Measurements from ENCODE around the gene GGA1.
A peak's percentile ranks its signal among the peaks of the same experiment; 100 is the strongest.

Gene GGA1

DNA sequence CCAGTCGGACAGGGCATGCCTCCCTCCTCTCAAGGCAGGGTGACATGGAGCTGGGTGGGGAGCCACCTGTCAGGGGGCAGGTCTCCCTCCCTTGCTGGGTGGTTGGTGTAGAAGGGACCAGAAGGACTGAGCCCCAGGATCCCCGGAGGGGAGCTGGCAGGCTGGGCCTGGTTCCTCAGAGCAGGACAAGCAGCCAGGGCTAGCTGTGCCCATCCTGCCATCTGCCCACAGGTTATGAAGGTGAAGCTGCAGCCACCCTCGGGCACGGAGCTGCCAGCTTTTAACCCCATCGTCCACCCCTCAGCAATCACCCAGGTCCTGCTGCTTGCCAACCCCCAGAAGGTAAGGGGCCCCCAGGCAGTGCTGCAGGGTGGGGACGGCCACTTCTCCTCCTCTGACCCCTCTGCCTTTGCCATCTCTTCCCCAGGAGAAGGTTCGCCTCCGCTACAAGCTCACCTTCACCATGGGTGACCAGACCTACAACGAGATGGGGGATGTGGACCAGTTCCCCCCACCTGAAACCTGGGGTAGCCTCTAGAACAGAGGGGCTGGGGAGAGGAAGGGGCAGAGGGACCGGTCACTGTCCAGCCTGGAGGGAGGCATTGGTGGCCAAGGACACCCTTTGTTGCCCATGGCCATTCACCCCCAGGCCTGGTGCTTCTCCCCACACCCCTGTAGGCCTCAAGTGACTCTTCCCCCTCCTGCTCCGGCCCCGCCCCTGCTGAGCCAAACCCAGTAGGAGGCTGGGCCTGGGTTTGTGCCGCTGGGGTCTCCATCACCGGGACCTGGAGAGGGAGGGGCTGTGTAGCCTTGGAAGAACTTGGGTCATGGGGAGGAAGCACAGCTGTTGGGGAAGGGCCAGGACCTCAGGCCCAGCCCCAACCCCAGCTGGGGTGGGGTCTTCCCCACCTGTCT, 23.8 kb downstream of the GGA1 start:
- no peak for DNase-seq

DNA sequence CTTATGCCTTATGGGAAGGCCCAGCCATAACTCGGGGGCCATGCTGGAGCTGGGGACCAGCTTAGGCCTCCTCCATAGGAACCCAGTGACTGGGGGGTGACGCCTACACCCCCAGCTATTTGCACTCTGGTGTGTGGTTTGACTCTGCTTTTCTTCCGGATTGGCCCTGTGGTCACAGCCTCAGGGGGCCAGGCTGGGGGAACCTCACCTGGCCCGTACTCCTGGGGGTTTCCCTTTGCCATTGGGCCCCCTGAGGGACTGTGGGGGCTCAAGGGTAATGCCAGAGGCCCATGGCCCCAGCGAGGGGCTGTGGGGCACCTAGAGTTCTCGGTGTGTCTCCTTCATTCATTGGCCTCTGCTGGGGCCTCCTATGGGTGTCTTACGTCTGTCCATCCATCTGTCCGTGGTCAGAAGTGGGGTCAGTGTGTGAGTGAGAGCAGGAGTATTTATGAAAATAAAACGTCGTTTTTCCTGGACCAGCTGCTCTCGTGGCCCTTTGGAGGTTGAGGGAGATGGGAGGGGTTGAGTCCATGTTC, 24.5 kb downstream of the GGA1 start:
- no peak for DNase-seq

DNA sequence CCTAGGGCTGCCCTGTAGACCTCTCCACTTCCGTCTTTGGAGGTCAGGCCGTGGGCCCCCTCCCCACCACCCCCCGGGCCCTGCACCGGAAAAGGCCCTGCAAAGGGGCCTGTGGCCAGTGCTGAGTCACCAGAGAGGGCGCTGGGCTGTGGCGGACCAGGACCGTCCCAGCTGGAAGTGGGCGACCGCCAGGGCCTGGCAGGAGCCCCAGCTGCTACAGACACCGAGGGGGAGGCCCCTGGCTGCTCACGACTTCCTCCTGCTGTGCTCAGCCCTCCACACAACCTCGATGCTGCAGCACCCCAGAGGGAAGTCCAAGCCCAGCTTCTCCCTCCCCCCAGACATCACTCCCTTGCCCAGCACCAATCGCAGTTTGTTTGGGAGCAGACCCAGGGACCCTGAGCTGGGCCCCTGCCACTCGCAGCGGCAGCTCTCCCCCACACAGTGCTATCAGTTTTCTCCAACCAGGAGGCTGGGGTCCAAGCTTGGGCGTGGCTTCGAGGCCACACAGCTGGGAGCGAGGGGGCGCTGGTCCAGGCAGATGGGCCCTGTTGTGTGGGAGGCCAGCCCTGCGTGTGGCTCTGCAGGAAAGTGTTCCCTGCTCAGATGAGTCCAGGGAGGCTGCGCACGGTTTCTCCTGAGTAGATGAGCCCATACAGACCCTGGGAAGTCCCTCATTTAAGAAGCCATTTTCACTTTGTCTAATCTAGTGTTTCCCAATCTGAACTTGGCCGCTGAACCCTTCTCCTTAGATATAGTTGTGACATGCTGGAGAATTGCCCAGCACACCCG, 25.2 kb downstream of the GGA1 start:
- peak; percentile 26 for DNase-seq

GRCh38 chr22:37634417-37634924, 25.8 kb downstream of the GGA1 start:
- DNase-seq: no peak

DNA sequence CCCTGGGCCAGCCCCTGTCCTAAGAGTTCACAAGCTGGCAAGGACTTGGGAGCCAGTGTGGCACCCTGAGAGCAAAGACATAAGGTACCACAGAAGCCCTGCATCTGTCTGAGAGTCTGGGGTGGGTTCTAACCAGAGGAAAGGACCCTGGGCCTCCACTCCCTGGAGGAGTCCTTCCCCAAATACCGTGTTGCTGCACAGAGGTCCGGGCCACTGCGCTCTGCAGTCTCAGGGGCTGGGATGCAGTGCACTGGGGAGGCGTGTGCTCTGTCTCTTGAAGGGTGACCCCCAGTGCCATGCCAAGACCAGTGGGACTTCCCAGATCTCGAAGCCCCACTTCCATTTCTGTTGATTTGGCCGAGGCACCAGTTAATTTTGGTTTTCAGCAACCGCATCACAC, 26.5 kb downstream of the GGA1 start:
- no peak for DNase-seq

DNA sequence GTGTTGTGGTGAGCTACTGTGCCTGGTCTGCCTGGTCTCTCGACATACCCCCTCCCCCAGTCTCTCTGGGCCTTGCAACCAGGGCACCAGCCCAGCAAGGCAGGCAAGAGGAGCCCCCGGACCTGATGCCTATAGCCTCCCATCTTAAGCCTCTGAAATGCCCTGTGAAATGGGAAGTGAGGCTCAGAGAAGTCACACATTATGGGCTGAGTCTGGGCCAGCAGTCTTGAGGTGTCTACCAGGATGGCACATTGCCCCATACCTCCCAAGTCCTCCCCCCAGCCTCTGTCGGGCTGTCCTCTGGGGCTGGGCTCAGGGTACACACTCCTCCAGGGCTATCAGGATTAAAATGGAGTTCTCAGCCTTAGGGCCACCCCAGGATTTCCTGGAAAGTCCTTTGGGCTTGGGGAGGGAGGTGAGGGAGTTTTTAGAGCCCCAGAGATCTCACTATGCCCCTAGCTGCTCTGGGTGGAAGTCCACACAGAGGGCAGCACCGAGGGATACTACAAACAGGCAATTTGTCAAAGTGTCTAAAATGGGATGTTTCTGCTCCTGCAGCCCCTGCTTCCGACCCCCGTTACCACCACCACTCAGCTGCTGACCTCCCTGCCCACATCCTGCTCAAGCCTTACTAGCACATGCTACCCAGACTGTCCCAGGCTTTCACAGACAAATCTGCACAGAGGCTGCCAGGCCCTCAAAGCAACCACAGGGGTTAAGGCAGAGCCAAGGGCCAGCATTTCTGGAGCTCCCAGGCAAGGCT, 27.7 kb downstream of the GGA1 start:
- DNase-seq: no peak

DNA sequence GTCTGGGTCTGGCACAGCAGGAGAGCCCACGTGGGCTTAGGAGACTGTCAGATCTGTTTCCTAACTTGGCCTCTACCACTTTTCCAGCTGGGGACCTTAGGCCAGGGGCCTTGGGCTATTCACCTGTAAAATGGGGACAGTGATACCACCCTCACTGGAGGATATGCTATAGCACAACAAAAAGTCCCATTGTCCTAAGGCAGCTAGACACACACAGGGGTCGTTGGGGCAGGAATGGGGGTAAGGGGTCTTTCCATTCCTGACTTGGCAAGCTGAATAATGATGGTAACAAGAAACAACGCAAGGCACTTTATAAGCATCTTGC, 28.3 kb downstream of the GGA1 start:
- DNase-seq: no peak

- DNase-seq: no peak
Measured at GRCh38 chr22:37638391-37639069, 29.9 kb downstream of the GGA1 start.

- peak; percentile 48 for DNase-seq
Measured at GRCh38 chr22:37639070-37639760, 30.6 kb downstream of the GGA1 start, which contains the start of gene SH3BP1. Gene SH3BP1 (plus strand): TSS chr22:37639669. CDS start chr22:37639788, 119 bp downstream.

DNA sequence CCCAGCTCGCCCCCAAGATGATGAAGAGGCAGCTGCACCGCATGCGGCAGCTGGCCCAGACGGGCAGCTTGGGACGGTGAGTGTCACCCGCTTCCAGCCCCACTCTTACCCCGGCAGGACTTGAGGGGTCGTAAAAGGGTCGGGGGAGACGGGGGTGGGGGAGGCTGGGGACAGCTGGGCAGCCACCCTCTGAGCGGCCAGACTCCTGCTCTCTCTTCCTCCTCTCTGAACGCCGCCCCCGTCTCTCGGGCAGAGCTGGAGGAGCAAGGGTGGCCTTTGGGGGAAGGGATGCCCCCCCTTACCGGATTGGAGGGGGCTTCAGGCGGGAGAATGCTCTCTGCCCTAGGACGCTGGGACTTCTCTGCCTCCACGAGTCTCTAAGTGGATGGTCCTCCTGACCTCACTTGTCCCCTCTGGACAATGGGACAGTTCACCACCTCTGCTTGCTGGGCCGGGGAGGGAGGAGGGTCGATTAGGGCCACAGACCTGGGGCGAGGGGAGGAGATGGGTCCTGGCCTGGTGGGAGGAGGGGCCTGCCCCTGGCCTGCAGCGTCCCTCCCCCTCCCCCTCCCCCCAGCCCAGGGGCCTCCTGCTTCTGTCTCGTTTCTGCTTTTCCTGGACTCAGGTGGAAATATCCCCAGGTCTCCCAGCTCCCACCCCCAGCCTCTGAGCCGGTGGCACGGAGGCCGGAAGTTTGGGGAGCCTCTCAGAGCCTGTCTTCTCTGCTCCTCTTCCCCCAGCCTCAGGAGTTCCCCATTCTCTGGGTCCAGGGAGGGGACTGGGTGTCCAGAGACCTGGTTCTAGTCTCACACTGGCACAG, 31.3 kb downstream of the GGA1 start:
- DNase-seq: no peak

GRCh38 chr22:37640591-37641560, 32.2 kb downstream of the GGA1 start:
- no peak for DNase-seq

DNA sequence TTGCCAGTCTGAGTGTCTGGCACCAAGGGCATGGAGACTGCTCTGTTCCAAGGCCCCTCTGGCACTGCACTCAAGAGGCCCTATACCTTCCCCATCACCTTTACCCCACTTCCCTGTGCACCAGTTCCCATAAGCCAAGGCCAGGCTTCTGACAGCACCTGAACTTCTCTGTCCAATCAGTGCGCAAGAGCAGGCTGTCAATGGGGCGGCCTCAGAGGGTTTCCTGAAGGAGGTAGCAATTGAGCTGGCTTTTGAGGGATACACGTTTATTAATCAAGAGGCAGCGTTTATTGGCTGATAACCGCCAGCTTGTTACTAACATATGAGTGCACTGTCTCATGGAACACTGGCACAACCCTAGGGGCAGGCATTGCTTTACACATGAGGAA, 32.9 kb downstream of the GGA1 start:
- DNase-seq: no peak

DNA sequence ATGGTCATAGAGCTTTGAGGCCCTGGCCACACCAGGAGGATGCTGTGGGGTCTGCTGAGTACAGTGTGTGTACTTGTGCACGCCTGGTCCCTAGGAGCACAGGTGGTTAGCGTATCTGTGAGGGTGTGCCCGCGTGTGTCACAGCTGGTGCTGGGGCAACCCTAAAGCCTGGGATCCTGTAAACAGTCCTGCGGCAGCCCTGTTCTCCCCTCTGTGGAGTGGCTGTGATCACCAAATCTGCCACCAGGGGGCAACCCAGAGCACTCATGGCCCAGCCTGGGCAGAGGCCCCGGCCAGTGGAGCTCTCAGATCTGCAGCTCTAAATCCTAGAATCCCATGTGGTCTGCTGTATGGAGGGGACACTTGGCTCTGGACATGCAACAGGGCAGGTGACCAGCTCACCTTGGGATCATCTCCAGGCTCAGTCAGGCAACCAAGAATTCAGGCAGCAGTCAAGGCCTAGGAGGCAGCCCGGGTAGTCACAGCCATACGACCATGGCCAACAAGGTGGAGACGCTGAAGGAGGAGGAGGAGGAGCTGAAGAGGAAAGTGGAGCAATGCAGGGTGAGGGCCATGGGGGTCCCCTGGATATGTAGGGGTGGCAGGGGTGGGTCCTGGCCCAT, 34.7 kb downstream of the GGA1 start:
- peak; percentile 82 for DNase-seq

- no peak for DNase-seq
Measured at GRCh38 chr22:37647317-37647716, 38.7 kb downstream of the GGA1 start.

GRCh38 chr22:37647928-37648327, 39.3 kb downstream of the GGA1 start:
- no peak for DNase-seq

DNA sequence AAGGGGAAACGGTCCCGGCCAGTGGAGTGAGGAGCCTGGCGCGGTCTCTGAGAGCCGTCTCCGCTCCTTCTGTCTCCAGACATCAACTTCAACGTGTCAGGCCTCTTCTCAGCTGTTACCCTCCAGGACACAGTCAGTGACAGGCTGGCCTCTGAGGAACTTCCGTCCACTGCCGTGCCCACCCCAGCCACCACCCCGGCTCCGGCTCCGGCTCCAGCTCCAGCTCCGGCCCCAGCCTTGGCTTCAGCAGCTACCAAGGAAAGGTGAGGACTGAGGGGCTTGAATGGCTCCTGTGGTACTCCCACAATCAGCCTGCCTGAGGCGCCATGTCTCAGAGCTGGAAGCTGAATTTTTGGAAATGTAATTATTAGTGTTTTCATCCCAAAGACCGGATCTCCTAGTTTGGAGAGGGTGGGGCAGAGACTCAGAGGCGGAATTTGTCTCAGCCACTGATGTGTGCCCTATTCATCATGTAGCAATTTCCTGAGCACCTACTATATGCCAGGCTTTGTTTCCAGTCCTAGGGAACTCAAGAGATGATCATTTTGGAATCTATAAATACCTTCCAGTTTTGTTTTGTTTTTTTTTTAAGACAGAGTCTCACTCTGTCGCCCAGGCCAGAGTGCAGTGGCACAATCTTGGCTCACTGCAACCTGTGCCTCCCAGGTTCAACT, 42.0 kb downstream of the GGA1 start:
- no peak for DNase-seq

GRCh38 chr22:37654563-37655251, 46.1 kb downstream of the GGA1 start:
- no peak for DNase-seq

GRCh38 chr22:37655252-37655563, 46.6 kb downstream of the GGA1 start:
- DNase-seq: no peak

All from effector CD4-positive, alpha-beta T cell (primary cell).